Measurements from ENCODE around the gene FRMD4B.

Gene FRMD4B

GRCh38 chr3:69407908-69408307 is 22.0 kb upstream of the FRMD4B start:
- intact Hi-C loops (cut with DNase I): loop anchor here (5.0 kb wide), 1 partner anchor 246 kb away; no protein-coding TSS in a partner anchor
- DNase-seq: no peak

- intact Hi-C loops (cut with DNase I): loop anchor here (5.0 kb wide), 1 partner anchor 244 kb away; no protein-coding TSS in a partner anchor
These were observed 20.3 kb upstream of the FRMD4B start for GRCh38 chr3:69406163-69406562.

DNA sequence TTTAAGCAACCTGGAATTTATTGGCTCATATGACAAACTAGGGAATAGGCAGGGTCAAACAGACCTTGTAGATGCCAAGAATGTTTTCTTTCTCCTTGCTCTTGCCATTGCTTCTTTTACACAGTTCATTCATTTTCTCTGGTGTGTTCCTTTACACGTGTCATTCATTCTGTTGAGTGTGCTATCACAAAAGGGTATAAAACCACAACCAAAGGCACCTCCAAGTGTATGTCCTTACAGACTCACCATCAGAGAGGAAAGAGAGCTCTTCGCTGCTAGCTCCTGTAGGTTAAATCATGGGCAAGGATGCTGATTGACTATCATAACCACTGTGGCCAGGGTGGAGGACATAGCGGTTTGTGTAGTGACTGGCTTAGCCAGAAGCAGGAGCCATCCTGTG is 19.2 kb upstream of the FRMD4B start:
- intact Hi-C loops (cut with DNase I): loop anchor here (5.0 kb wide), 1 partner anchor 243 kb away; no protein-coding TSS in a partner anchor
- no peak for DNase-seq

More at GRCh38 chr3:69406163-69406562, 20.3 kb upstream of the FRMD4B start:
- DNase-seq: peak in 1 of 10 donors; percentile 51

GRCh38 chr3:69403454-69403853 is 17.6 kb upstream of the FRMD4B start:
- intact Hi-C loops (cut with DNase I): no loop called here
- DNase-seq: no peak

DNA sequence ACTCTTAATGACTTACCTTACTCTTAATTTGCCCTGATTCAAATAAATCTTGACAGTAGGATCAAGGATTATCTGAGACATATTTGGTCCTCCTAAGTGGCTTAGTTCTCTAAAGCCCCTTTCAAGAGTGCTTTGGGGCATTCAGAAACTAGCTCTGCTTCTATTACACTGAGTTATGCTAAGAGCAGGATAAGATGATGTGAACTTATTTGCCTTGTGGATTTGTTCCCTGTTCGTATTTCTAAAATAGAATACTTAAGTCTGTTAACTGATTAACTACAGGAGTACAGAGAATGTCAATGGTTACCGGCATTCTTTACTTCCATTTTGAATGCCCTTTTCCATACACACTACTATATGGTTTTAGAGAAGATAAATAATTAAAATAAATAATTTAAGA is 14.8 kb upstream of the FRMD4B start:
- no peak for DNase-seq
- intact Hi-C loops (cut with DNase I): no loop called here

GRCh38 chr3:69392850-69393249 is 7.0 kb upstream of the FRMD4B start:
- no peak for DNase-seq
- intact Hi-C loops (cut with DNase I): no loop called here

DNA sequence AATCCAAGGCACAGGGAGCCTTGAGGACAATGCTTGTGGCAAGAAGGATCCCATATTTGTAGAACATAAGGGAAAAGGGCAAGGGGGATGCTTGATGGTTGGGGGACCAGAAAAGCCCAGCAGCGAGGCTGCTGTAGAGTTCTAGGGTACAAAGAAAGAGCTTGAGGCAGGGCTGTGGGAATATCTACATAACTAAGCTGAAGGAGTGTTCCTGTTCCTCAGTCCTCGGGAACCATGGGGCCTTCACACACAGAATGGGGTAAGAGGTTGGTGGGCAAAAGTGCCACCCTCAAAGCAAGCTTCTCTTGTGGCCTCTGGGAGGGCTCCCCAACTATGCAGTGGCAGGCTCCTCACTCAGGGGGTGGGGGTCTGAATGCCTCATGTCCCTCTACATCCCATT is 6.5 kb upstream of the FRMD4B start:
- intact Hi-C loops (cut with DNase I): no loop called here
- no peak for DNase-seq

- intact Hi-C loops (cut with DNase I): no loop called here
- DNase-seq: no peak
These were observed 5.7 kb upstream of the FRMD4B start for GRCh38 chr3:69391554-69391953.

GRCh38 chr3:69390771-69391170 is 4.9 kb upstream of the FRMD4B start:
- DNase-seq: no peak
- intact Hi-C loops (cut with DNase I): no loop called here

GRCh38 chr3:69389520-69390248 is 3.8 kb upstream of the FRMD4B start:
- DNase-seq: no peak
- intact Hi-C loops (cut with DNase I): loop anchor here (5.0 kb wide), 1 partner anchor 67 kb away; no protein-coding TSS in a partner anchor

- intact Hi-C loops (cut with DNase I): loop anchor here (5.0 kb wide), 1 partner anchor 66 kb away; no protein-coding TSS in a partner anchor
These were observed 2.4 kb upstream of the FRMD4B start for GRCh38 chr3:69388241-69388640.

GRCh38 chr3:69386556-69387385 is 883 bp upstream of the FRMD4B start:
- DNase-seq: no peak

More at GRCh38 chr3:69388241-69388640, 2.4 kb upstream of the FRMD4B start:
- DNase-seq: no peak

DNA sequence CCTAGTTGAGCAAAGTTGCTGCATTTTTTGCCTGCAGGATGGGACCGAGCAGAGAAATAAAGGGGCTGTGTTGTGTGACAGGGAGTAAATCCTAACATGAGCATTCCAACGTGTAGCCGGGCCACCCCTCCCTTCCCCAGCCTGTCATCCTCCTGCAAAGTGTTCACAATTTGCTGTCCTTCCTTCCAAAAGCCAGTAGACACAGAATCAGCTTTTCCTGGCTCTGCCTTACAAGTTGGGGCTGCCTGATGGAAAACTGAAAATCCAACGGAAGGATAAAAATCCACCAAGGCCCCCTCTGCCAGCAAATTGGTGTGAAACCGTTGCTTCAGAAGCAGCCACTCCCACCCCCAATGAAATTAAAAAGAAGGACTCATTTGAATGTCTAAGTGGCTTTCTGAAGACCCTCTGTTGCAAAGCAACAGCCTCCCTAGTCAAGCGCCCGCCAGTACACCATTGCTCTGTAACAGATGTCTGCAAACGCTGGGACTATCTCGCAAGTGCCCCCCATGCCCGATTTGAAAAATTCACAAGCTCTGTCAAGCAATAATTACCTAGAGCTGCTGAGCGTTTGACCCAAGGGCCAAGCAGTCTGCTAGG is 665 bp downstream of the FRMD4B start:
- intact Hi-C loops (cut with DNase I): loop anchor here (5.0 kb wide), 1 partner anchor 63 kb away; no protein-coding TSS in a partner anchor
- peak in 3 of 10 donors; percentile 34 to 86 (median 35) for DNase-seq

More at GRCh38 chr3:69386556-69387385, 883 bp upstream of the FRMD4B start:
- intact Hi-C loops (cut with DNase I): loop anchor here (5.0 kb wide), 1 partner anchor 64 kb away; no protein-coding TSS in a partner anchor

GRCh38 chr3:69384326-69384725 is 1.6 kb downstream of the FRMD4B start:
- no peak for DNase-seq
- intact Hi-C loops (cut with DNase I): no loop called here

DNA sequence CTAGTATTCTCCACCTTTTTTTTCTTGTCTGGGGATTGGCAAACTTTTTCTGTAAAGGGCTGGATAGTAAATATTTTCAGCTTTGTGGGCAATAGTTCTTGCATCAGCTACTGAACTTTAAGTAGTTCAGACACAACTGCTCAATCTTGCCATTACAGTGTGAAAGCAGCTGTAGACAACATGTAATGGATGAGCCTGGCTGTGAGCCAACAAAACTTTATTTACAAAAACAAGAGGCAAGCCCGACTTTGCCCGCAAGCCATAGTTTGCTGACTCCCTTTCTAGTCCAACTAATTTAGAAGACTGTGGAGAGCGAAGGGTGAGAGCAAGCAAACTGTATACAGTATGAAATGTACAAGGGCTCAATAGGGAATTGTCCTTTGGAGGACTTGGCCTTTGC is 6.2 kb downstream of the FRMD4B start:
- DNase-seq: no peak
- intact Hi-C loops (cut with DNase I): no loop called here

DNA sequence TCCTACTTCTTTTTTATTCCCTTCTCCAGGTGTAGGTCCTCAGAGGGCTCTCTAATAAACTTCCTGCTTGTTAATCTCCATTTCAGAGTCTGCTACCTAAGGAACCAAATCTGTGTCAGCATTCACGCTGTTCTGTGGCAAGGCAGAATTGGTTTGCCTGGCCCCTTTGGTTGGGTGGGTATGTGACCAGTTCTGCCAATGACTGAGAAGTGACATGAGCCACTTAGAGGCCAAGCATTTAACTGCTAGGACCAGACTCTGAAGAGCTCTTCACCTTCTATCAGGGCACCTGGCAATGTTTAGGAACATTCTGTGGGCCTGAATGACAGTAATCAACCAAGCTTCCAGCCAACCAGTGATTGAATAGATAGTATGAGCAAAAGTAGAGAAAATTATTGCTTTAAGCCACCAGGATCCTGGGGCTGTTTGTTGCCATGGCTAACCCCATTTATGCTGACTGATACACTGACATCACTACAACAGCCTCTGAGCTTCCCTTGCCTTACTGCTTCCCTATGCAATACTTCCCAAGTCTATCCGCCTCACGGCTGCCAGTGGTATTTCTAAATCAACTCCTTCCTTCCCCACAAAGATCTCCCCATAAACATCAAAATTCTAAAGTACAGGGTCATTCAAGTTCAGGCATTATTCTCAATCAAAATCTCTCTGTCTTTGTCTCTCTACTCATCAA is 7.6 kb downstream of the FRMD4B start:
- DNase-seq: no peak
- intact Hi-C loops (cut with DNase I): no loop called here

DNA sequence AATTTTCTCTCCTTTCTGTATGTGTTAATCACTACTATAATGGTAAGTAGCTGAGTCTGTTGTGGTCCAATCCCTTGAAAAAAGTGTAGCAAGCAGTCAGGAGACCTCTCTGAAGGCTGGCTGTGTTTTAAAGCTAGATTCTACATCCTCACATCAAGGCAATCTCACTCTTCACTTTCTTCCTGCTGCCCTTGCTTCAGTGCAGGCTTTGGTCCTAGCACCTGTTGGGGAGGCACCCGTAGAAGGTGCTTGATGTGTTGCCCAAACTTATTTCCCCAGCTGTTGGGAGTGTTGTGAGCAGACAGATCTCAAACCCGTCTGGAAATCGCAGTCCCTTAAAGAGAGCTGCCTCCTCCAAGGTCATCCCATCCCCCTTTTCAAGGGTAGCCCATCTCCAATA is 8.6 kb downstream of the FRMD4B start:
- no peak for DNase-seq
- intact Hi-C loops (cut with DNase I): no loop called here

DNA sequence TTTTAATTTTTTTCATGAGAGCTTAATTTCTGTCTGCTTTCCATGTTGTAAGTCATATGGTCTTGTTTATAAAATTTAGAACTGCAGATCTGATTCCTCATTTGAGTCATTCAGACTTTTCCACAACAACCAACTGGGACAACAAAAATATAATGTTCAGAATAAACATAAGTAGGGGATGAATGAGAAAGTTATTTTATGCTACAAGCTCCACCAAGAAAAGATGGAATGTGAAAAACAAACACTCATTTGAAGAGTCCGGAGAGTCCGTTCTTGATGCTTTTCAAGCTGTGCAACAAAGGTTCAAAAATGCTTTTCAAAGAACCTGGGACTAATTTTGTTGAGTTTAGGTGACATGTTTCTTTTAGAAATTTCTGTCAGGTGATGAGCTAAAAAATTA is 9.2 kb downstream of the FRMD4B start:
- no peak for DNase-seq
- intact Hi-C loops (cut with DNase I): no loop called here

- DNase-seq: no peak
- intact Hi-C loops (cut with DNase I): no loop called here
These were observed 14.1 kb downstream of the FRMD4B start for GRCh38 chr3:69371816-69372215.

- intact Hi-C loops (cut with DNase I): no loop called here
- DNase-seq: no peak
These were observed 15.0 kb downstream of the FRMD4B start for GRCh38 chr3:69370901-69371301.

Data from posterior cingulate gyrus (tissue), 11 donors.